Endothelial cell (in vitro differentiated cells): ENCODE measurements around the gene ZBTB7B. TPM values are rescaled to one million over a fixed set of nuclear protein-coding genes. Genes with fewer than 3 reads are reported as not detected.

Source experiments
- DNase-seq: peaks from one replicate; pipeline ENCODE4 v3.0.0; 2021; ENCODE audit warnings: low spot score
- H3K27ac Mint-ChIP-seq: one replicate; pipeline ENCODE4 v1.8.0; 2021; ENCODE audit warnings: mixed read lengths, inconsistent platforms; ENCODE audit not compliant: unreplicated experiment
- H3K27me3 Mint-ChIP-seq: one replicate; pipeline ENCODE4 v1.8.0; 2021; ENCODE audit warnings: mild to moderate bottlenecking, moderate library complexity, mixed read lengths, inconsistent platforms; ENCODE audit not compliant: unreplicated experiment
- H3K36me3 Mint-ChIP-seq: one replicate; pipeline ENCODE4 v1.8.0; 2021; ENCODE audit warnings: mild to moderate bottlenecking, low read depth, mixed read lengths, inconsistent platforms; ENCODE audit not compliant: unreplicated experiment
- H3K4me1 Mint-ChIP-seq: one replicate; pipeline ENCODE4 v1.8.0; 2021; ENCODE audit warnings: mild to moderate bottlenecking, mixed read lengths, inconsistent platforms; ENCODE audit not compliant: unreplicated experiment
- H3K4me3 Mint-ChIP-seq: one replicate; pipeline ENCODE4 v1.8.0; 2021; ENCODE audit warnings: mild to moderate bottlenecking, mixed read lengths, inconsistent platforms; ENCODE audit not compliant: unreplicated experiment
- H3K9me3 Mint-ChIP-seq: one replicate; pipeline ENCODE4 v1.8.0; 2021; ENCODE audit warnings: mixed read lengths, inconsistent platforms; ENCODE audit not compliant: unreplicated experiment
- CTCF ChIP-seq: fragments of 200-600 bp; sonication (generic); IDR thresholded peaks from one replicate; pipeline ENCODE4 v1.5.0; 2021; ENCODE audit warnings: antibody characterized with exemption; ENCODE audit not compliant: unreplicated experiment
- total RNA-seq: library from RNA; stranded (reverse); fragmentation: NEBNext Ultra II Directional; extraction: Animal tissue kit (Norgen Biotek cat#: 25700); gene quantifications from one replicate; pipeline ENCODE4 v1.2.1, GENCODE V29; 2021; ENCODE audit not compliant: unreplicated experiment

Gene ZBTB7B
- total RNA-seq, 1 donor from 2014 or later: 23.3 TPM

GRCh38 chr1:154955718-154956543 is 46.7 kb upstream of the ZBTB7B start, which contains the start of gene PBXIP1:
Gene PBXIP1 (minus strand): TSS chr1:154956099. CDS start chr1:154953721, 2,378 bp downstream.
- peaks cover 58% of the 10 kb centered on the region for H3K4me1 Mint-ChIP-seq
- H3K9me3 Mint-ChIP-seq: no peaks in the 10 kb centered on the region
- peak within 1 kb of the TSS; percentile 100 for H3K27ac Mint-ChIP-seq
- no peak for TF ChIP-seq CTCF
- H3K4me3 Mint-ChIP-seq: peak within 1 kb of the TSS; percentile 98
- peaks cover 22% of the 10 kb centered on the region for H3K36me3 Mint-ChIP-seq
- H3K27me3 Mint-ChIP-seq: peaks cover 36% of the 10 kb centered on the region
- DNase-seq: peak; percentile 81

DNA sequence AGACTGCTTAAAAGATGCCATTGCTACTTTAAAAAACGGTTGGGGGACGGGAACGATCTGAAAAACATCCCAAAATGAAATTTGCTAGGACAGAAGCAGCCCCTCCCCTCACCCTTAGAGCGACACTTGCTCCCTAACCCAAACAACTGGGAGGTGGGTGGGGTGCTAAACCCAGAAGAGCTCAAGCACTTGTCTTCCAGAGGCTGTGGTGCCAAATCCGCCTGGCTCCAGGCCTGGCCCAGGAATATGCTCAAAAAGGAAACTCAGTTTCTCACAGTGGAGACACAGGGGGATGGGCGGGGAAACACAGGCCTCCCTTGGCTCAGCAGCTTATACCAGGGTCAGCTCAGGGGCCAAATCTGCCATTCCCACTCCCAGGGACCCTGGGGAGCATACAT is 46.1 kb upstream of the ZBTB7B start:
- H3K9me3 Mint-ChIP-seq: no peaks in the 10 kb centered on the region
- TF ChIP-seq CTCF: no peak
- peaks cover 38% of the 10 kb centered on the region for H3K27me3 Mint-ChIP-seq
- peaks cover 25% of the 10 kb centered on the region for H3K36me3 Mint-ChIP-seq
- peaks cover 61% of the 10 kb centered on the region for H3K4me1 Mint-ChIP-seq
- peak overlapping the region; percentile 100 for H3K27ac Mint-ChIP-seq
- peak overlapping the region; percentile 98 for H3K4me3 Mint-ChIP-seq
- DNase-seq: no peak

GRCh38 chr1:154957091-154957657 is 45.4 kb upstream of the ZBTB7B start:
- Mint-ChIP-seq H3K4me1 (peaks cover 62% of the 10 kb centered on the region), H3K4me3 (no peak overlapping the region)

GRCh38 chr1:154958036-154958435 is 44.6 kb upstream of the ZBTB7B start:
- H3K27me3 Mint-ChIP-seq: peaks cover 30% of the 10 kb centered on the region
- H3K4me1 Mint-ChIP-seq: peaks cover 62% of the 10 kb centered on the region
- no peak overlapping the region for H3K27ac Mint-ChIP-seq
- H3K36me3 Mint-ChIP-seq: peaks cover 20% of the 10 kb centered on the region
- no peak for DNase-seq
- H3K4me3 Mint-ChIP-seq: no peak overlapping the region
- no peak for TF ChIP-seq CTCF
- H3K9me3 Mint-ChIP-seq: no peaks in the 10 kb centered on the region

More at GRCh38 chr1:154957091-154957657, 45.4 kb upstream of the ZBTB7B start:
- Mint-ChIP-seq H3K27me3 (peaks cover 38% of the 10 kb centered on the region), H3K36me3 (peaks cover 25% of the 10 kb centered on the region), H3K27ac (peak overlapping the region; percentile 100), H3K9me3 (no peaks in the 10 kb centered on the region)
- DNase-seq: no peak
- no peak for TF ChIP-seq CTCF
